HEK293 (cell line): Measurements from ENCODE around the gene NBDY.
"Not testable (repeated sequence)": the region's sequence is repeated elsewhere in the genome, so short reads cannot be mapped to it uniquely, and the experiment has no call there.

ENCODE experiments used
- CTCF ChIA-PET: fragments of 350-600 bp; formaldehyde crosslinking; extraction: SDS; loops from one replicate; lab custom pipeline; 2021; ENCODE audit warnings: antibody characterized with exemption; lab: Yijun Ruan, JAX
- POLR2A ChIA-PET: fragments of 300-600 bp; formaldehyde crosslinking; extraction: SDS; loops from one replicate; lab custom pipeline; 2020; ENCODE audit warnings: antibody characterized with exemption, inconsistent platforms; lab: Yijun Ruan, JAX
- H3K27ac ChIP-seq: fragments of 200-500 bp; sonication (Bioruptor generic); 2 replicates; pipeline ENCODE4 v1.5.1; 2014; ENCODE audit warnings: low read depth, low read length, control low read depth, inconsistent platforms; ENCODE audit errors: extremely low read depth
- H3K36me3 ChIP-seq, 2 experiments: fragments of 200-500 bp in 1 of 2; sonication (Bioruptor generic) in 1 of 2; 1 replicate in 1 of 2; 2 replicates in 1 of 2; pipeline ENCODE4 v1.5.1; 2014 to 2017; ENCODE audit warnings: inconsistent platforms in 2 of 2, low read length in 2 of 2; ENCODE audit not compliant: control insufficient read depth in 2 of 2, insufficient read depth in 1 of 2
- H3K4me1 ChIP-seq: fragments of 200-500 bp; sonication (Bioruptor generic); 2 replicates; pipeline ENCODE4 v1.5.1; 2014; ENCODE audit warnings: mild to moderate bottlenecking, low read length, inconsistent platforms; ENCODE audit not compliant: control insufficient read depth, insufficient read depth
- H3K4me3 ChIP-seq: 2 replicates; pipeline ENCODE4 v1.5.1; 2011; ENCODE audit warnings: low read depth, mild to moderate bottlenecking, control low read depth, low read length, moderate library complexity
- H3K9me3 ChIP-seq: fragments of 200-500 bp; sonication (Bioruptor generic); 2 replicates; pipeline ENCODE4 v1.5.1; 2014; ENCODE audit warnings: low read depth, low read length, inconsistent platforms; ENCODE audit not compliant: control insufficient read depth, insufficient read depth
- BCL11B ChIP-seq: fragments of 450-650 bp; formaldehyde crosslinking; IDR thresholded peaks from 2 replicates; pipeline ENCODE4 v1.5.1; 2016; ENCODE audit warnings: low read depth, missing biosample characterization, missing genetic modification characterization
- GFI1B ChIP-seq: fragments of 450-650 bp; formaldehyde crosslinking; IDR thresholded peaks from 2 replicates; pipeline ENCODE4 v1.5.1; 2016; ENCODE audit warnings: missing biosample characterization, missing genetic modification characterization
- HOXC10 ChIP-seq: sonication (generic); formaldehyde crosslinking; IDR thresholded peaks from 2 replicates; pipeline ENCODE4 v1.8.1; 2023; ENCODE audit warnings: mild to moderate bottlenecking, missing genetic modification reagents
- IKZF3 ChIP-seq: fragments of 450-650 bp; IDR thresholded peaks from 2 replicates; pipeline ENCODE4 v1.5.0; 2018; ENCODE audit warnings: missing biosample characterization, mild to moderate bottlenecking, missing genetic modification characterization, moderate library complexity
- KLF7 ChIP-seq: fragments of 450-650 bp; formaldehyde crosslinking; IDR thresholded peaks from 2 replicates; pipeline ENCODE4 v1.5.1; 2016; ENCODE audit warnings: missing biosample characterization, missing genetic modification characterization, borderline replicate concordance
- SP7 ChIP-seq: fragments of 450-650 bp; formaldehyde crosslinking; IDR thresholded peaks from 2 replicates; pipeline ENCODE4 v1.5.1; 2016; ENCODE audit warnings: missing biosample characterization, missing genetic modification characterization
- YY2 ChIP-seq: fragments of 450-650 bp; formaldehyde crosslinking; IDR thresholded peaks from 2 replicates; pipeline ENCODE4 v1.5.1; 2016; ENCODE audit warnings: missing biosample characterization, missing genetic modification characterization
- ZBTB7A ChIP-seq: fragments of 450-650 bp; formaldehyde crosslinking; IDR thresholded peaks from 2 replicates; pipeline ENCODE4 v1.5.1; 2016; ENCODE audit warnings: low read depth, missing biosample characterization, missing genetic modification characterization
- ZEB2 ChIP-seq: fragments of 450-650 bp; formaldehyde crosslinking; IDR thresholded peaks from 2 replicates; pipeline ENCODE4 v1.5.1; 2016; ENCODE audit warnings: missing biosample characterization, missing genetic modification characterization
- ZNF112 ChIP-seq: fragments of 450-650 bp; formaldehyde crosslinking; IDR thresholded peaks from 2 replicates; pipeline ENCODE4 v1.5.0; 2017; ENCODE audit warnings: missing biosample characterization, missing genetic modification characterization
- ZNF223 ChIP-seq: fragments of 450-650 bp; formaldehyde crosslinking; IDR thresholded peaks from 2 replicates; pipeline ENCODE4 v1.5.1; 2016; ENCODE audit warnings: missing biosample characterization, missing genetic modification characterization
- ZNF398 ChIP-seq: fragments of 450-650 bp; formaldehyde crosslinking; IDR thresholded peaks from 2 replicates; pipeline ENCODE4 v1.5.1; 2017; ENCODE audit warnings: missing biosample characterization, missing genetic modification characterization
- ZNF571 ChIP-seq: fragments of 450-650 bp; formaldehyde crosslinking; IDR thresholded peaks from 2 replicates; pipeline ENCODE4 v1.5.0; 2017; ENCODE audit warnings: missing biosample characterization, missing genetic modification characterization
- ZNF580 ChIP-seq: fragments of 450-650 bp; formaldehyde crosslinking; IDR thresholded peaks from 2 replicates; pipeline ENCODE4 v1.5.1; 2016; ENCODE audit warnings: missing biosample characterization, missing genetic modification characterization
- ZNF624 ChIP-seq: fragments of 450-650 bp; formaldehyde crosslinking; IDR thresholded peaks from 2 replicates; pipeline ENCODE4 v1.5.1; 2017; ENCODE audit warnings: missing biosample characterization, missing genetic modification characterization
- ZNF664 ChIP-seq: fragments of 450-650 bp; formaldehyde crosslinking; IDR thresholded peaks from 2 replicates; pipeline ENCODE4 v1.5.1; 2016; ENCODE audit warnings: missing biosample characterization, missing genetic modification characterization
- ZNF792 ChIP-seq: fragments of 450-650 bp; formaldehyde crosslinking; IDR thresholded peaks from 2 replicates; pipeline ENCODE4 v1.5.1; 2016; ENCODE audit warnings: missing biosample characterization, missing genetic modification characterization
- ZSCAN23 ChIP-seq: fragments of 450-650 bp; formaldehyde crosslinking; IDR thresholded peaks from 2 replicates; pipeline ENCODE4 v1.5.1; 2016; ENCODE audit warnings: missing biosample characterization, missing genetic modification characterization

NBDY gene

GRCh38 chrX:56758456-56758855, 29.4 kb downstream of the NBDY start:
- no peaks in the 10 kb centered on the region for H3K9me3 ChIP-seq
- ChIA-PET CTCF (no interaction called here), POLR2A (no interaction called here)
- TF ChIP-seq ZNF398 (tag by site-specific recombination), result no peak
- TF ChIP-seq ZNF664 (tag by site-specific recombination), result no peak
- no peak for TF ChIP-seq HOXC10 (CRISPR knock-in tag)
- no peak for TF ChIP-seq ZNF223 (tag by site-specific recombination)
- no peak for TF ChIP-seq ZNF571 (tag by site-specific recombination)
- TF ChIP-seq GFI1B (tag by site-specific recombination), result no peak
- no peak for TF ChIP-seq ZEB2 (tag by site-specific recombination)
- TF ChIP-seq IKZF3 (tag by site-specific recombination), result no peak
- TF ChIP-seq ZNF580 (tag by site-specific recombination), result no peak
- no peak for TF ChIP-seq YY2 (tag by site-specific recombination)
- no peak for TF ChIP-seq ZNF112
- no peak for TF ChIP-seq ZNF624 (tag by site-specific recombination)
- no peak for TF ChIP-seq ZBTB7A
- H3K27ac ChIP-seq, result no peak overlapping the region
- no peaks in the 10 kb centered on the region for H3K4me1 ChIP-seq
- no peaks in the 10 kb centered on the region for H3K36me3 ChIP-seq
- H3K4me3 ChIP-seq, result no peak overlapping the region

- H3K27ac ChIP-seq, result no peak overlapping the region
- H3K36me3 ChIP-seq, result no peaks in the 10 kb centered on the region
- H3K9me3 ChIP-seq, result no peaks in the 10 kb centered on the region
- H3K4me3 ChIP-seq, result no peak overlapping the region
- TF ChIP-seq ZSCAN23 (no peak), BCL11B (tag by site-specific recombination) (no peak), SP7 (tag by site-specific recombination) (no peak), KLF7 (tag by site-specific recombination) (no peak), ZNF792 (tag by site-specific recombination) (no peak), HOXC10 (CRISPR knock-in tag) (no peak)
- H3K4me1 ChIP-seq, result 0 out of 2 replicates have a peak, but pooled peaks cover 3% of the 10 kb centered on the region
- ChIA-PET POLR2A (no interaction called here), CTCF (no interaction called here)
Observed at GRCh38 chrX:56759736-56760409, 30.8 kb downstream of the NBDY start.

DNA sequence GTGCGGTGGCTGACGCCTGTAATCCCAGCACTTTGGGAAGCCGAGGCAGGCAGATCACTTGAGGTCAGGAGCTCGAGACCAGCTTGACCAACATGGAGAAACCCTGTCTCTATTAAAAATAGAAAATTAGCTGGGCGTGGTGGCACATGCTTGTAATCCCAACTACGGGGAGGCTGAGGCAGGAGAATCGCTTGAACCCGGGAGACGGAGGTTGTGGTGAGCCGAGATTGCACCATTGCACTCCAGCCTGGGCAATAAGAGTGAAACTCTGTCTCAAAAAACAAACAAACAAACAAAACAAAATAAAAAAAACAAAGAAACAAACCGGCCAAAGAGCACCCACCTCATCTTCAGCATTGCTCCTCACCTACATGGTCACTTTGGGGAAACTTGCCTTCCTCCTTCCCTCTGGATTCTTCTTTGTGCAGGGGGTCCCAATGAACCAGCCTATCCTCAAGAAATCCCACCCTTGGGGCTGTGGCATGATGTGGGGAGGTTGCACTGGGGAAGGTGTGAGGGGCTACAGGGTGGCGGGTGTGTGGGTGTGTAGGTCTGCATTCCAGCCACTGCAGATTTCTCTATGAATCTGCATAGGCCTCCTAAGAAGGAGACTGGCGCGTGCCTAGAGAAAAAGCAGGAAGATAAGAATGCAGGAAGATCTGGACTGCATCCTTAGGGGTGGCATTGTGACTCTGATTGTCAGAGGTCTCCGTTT, 31.5 kb downstream of the NBDY start:
- POLR2A ChIA-PET, CTCF ChIA-PET: not testable (repeated sequence)

More for the DNA sequence above, 31.5 kb downstream of the NBDY start:
- not testable (repeated sequence) for H3K27ac ChIP-seq, H3K9me3 ChIP-seq, H3K36me3 ChIP-seq, H3K4me1 ChIP-seq, H3K4me3 ChIP-seq
